CD8-positive, alpha-beta memory T cell (primary cell): Measurements from ENCODE around the gene FAM149A. TPM values are rescaled to one million over a fixed set of nuclear protein-coding genes. Genes with fewer than 3 reads are reported as not detected.

Experiments used
- CTCF ChIA-PET: fragments of 350-600 bp; sonication (Branson Sonifier 250); formaldehyde crosslinking; loops from one replicate; lab custom pipeline; 2021; ENCODE audit warnings: antibody characterized with exemption; lab: Charles Lee
- POLR2A ChIA-PET: fragments of 350-600 bp; sonication (Branson Sonifier 250); formaldehyde crosslinking; loops from one replicate; lab custom pipeline; 2021; ENCODE audit warnings: antibody characterized with exemption; lab: Charles Lee
- DNase-seq, 5 donors: peaks; one replicate each; pipeline versions ENCODE4 v3.0.0 to v3.0.0-alpha.2; 2020 to 2022; ENCODE audit warnings: mixed read lengths in 1 of 5
- H3K27ac ChIP-seq: one replicate; pipeline ENCODE4 v1.7.0; 2013; ENCODE audit warnings: low read depth, mild to moderate bottlenecking, low read length, moderate library complexity
- H3K27me3 ChIP-seq: 2 replicates; pipeline ENCODE4 v1.7.0; 2013; ENCODE audit warnings: low read length, mild to moderate bottlenecking; ENCODE audit not compliant: insufficient read depth, poor library complexity, severe bottlenecking
- H3K36me3 ChIP-seq: 2 replicates; pipeline ENCODE4 v1.7.0; 2013; ENCODE audit warnings: mild to moderate bottlenecking, low read length, moderate library complexity; ENCODE audit not compliant: insufficient read depth
- H3K4me1 ChIP-seq: 2 replicates; pipeline ENCODE4 v1.7.0; 2013; ENCODE audit warnings: mild to moderate bottlenecking, low read length, moderate library complexity; ENCODE audit not compliant: insufficient read depth
- H3K4me3 ChIP-seq: 2 replicates; pipeline ENCODE4 v1.7.0; 2013; ENCODE audit warnings: mild to moderate bottlenecking, low read length
- H3K9me3 ChIP-seq: 2 replicates; pipeline ENCODE4 v1.7.0; 2013; ENCODE audit warnings: mild to moderate bottlenecking, low read length
- H3K27ac Mint-ChIP-seq, 8 donors: one replicate each; pipeline ENCODE4 v1.8.0; 2020 to 2021; ENCODE audit warnings: mixed read lengths in 8 of 8, mild to moderate bottlenecking in 6 of 8, inconsistent platforms in 3 of 8, moderate library complexity in 3 of 8
- H3K27me3 Mint-ChIP-seq, 2 donors: one replicate each; pipeline ENCODE4 v1.8.0; 2020 to 2021; ENCODE audit warnings: mixed read lengths in 2 of 2, mild to moderate bottlenecking in 1 of 2, moderate library complexity in 1 of 2
- H3K36me3 Mint-ChIP-seq, 3 donors: one replicate each; pipeline ENCODE4 v1.8.0; 2020 to 2021; ENCODE audit warnings: mixed read lengths in 3 of 3, inconsistent platforms in 1 of 3, mild to moderate bottlenecking in 1 of 3
- H3K4me1 Mint-ChIP-seq, 3 donors: one replicate each; pipeline ENCODE4 v1.8.0; 2020 to 2021; ENCODE audit warnings: mixed read lengths in 3 of 3, inconsistent platforms in 1 of 3, mild to moderate bottlenecking in 1 of 3
- H3K4me3 Mint-ChIP-seq, 7 donors: one replicate each; pipeline ENCODE4 v1.8.0; 2020 to 2021; ENCODE audit warnings: mixed read lengths in 7 of 7, mild to moderate bottlenecking in 6 of 7, moderate library complexity in 4 of 7, inconsistent platforms in 2 of 7
- H3K9me3 Mint-ChIP-seq, 5 donors: one replicate each; pipeline ENCODE4 v1.8.0; 2020 to 2022; ENCODE audit warnings: mixed read lengths in 5 of 5, mild to moderate bottlenecking in 3 of 5, moderate library complexity in 2 of 5, inconsistent platforms in 1 of 5
- polyA plus RNA-seq: library from polyadenylated mRNA; unstranded; fragments of 300-500 nt; fragmentation: Illumina TruSeq; gene quantifications from one replicate; pipeline ENCODE4 v1.2.3, GENCODE V29; 2021
- total RNA-seq, 2 experiments: library from RNA; stranded (reverse); gene quantifications; one replicate each; pipeline ENCODE4 v1.2.3, GENCODE V29; 2021

The FAM149A gene
- total and polyA plus RNA-seq, 3 experiments from 2014 or later = 0.31 to 0.80 (median 0.46) TPM

DNA sequence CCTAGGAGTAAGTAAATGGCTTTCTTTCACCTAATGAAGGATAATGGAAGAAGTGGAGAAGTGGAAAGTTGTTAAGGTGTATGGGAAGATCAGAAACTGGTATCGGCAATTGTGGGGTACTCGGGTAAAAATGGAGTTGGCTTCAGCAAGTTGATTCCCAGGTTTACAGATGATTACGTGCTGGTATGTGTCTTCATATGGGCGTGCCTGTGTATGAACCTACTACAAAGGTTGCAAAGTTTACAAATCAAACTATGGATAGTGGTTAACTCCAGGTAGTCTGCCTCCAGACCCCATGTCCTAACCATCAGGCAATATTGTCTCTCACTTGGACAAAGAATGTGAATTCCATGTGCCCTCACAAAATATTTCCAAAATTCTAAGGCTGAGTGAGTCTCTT is 34.8 kb upstream of the FAM149A start:
- DNase-seq = no peak
- peak overlapping the region in 7 of 8 donors; percentile 36 to 87 (median 54) for H3K27ac Mint-ChIP-seq
- Histone ChIP-seq H3K4me3 (peak overlapping the region; percentile 67), H3K27ac (no peak overlapping the region), H3K9me3 (no peaks in the 10 kb centered on the region), H3K4me1 (peaks cover 16% of the 10 kb centered on the region), H3K27me3 (no peaks in the 10 kb centered on the region), H3K36me3 (no peaks in the 10 kb centered on the region)
- no peaks in the 10 kb centered on the region for H3K36me3 Mint-ChIP-seq
- peak overlapping the region; percentile 81 to 90 (median 83) for H3K4me3 Mint-ChIP-seq
- H3K27me3 Mint-ChIP-seq = peaks cover 2 to 14% of the 10 kb centered on the region in 2 donors
- POLR2A ChIA-PET = no interaction called here
- H3K9me3 Mint-ChIP-seq = no peaks in the 10 kb centered on the region
- CTCF ChIA-PET = interaction anchor here (2.4 to 3.2 kb wide), 2 partner anchors 68 to 518 kb away, joined by 9 to 13 read pairs; no protein-coding TSS in a partner anchor
- H3K4me1 Mint-ChIP-seq = peaks cover 28 to 36% (median 28%) of the 10 kb centered on the region in 3 donors

DNA sequence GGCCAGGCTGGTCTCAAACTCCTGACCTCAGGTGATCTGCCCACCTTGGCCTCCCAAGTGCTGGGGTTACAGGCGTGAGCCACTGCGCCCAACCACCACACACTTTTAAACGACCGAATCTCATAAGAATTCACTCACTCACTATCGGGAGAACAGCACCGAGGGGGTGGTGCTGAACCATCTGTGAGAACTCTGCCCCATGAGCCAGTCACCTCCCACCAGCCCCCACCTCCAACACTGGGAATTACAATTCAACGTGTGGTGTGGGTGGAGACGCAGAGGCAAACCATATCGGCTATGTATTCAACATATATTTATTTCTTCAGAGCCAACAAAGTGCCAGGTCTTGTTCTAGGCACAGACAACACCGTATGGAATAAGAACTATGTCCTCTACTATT is 32.0 kb upstream of the FAM149A start:
- H3K27ac Mint-ChIP-seq = no peak overlapping the region
- H3K27me3 ChIP-seq = no peaks in the 10 kb centered on the region

DNA sequence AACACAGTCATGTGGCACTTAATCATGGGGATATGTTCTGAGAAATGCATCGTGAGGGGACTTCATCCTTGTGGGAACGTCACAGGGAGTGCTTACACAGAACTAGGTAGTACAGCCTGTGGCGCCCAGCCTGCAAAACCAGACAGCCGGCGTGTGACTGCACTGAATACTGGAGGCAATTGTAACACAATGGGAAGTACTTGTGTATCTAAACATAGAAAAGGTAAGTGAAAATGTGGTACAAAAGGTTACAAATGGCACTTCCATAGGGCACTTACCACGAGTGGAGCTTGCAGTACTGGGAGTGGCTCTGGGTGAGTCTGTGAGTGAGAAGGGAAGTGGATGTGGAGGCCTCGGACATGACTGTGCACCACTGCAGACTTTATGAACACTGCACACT is 30.3 kb upstream of the FAM149A start:
- no peak overlapping the region for H3K27ac ChIP-seq
- H3K36me3 ChIP-seq = no peaks in the 10 kb centered on the region
- DNase-seq = no peak
- ChIA-PET POLR2A (no interaction called here), CTCF (no interaction called here)
- Mint-ChIP-seq H3K27ac (no peak overlapping the region), H3K9me3 (no peaks in the 10 kb centered on the region), H3K4me3 (no peak overlapping the region), H3K4me1 (peaks cover 10 to 23% (median 15%) of the 10 kb centered on the region in 3 donors), H3K36me3 (peaks cover 0 to 11% (median 5%) of the 10 kb centered on the region in 3 donors), H3K27me3 (peaks cover 0 to 2% of the 10 kb centered on the region in 2 donors)
- no peaks in the 10 kb centered on the region for H3K27me3 ChIP-seq
- no peaks in the 10 kb centered on the region for H3K9me3 ChIP-seq
- peaks cover 7% of the 10 kb centered on the region for H3K4me1 ChIP-seq
- no peak overlapping the region for H3K4me3 ChIP-seq

More for the DNA sequence above, 32.0 kb upstream of the FAM149A start:
- Histone ChIP-seq H3K4me3 (no peak overlapping the region), H3K9me3 (no peaks in the 10 kb centered on the region), H3K36me3 (no peaks in the 10 kb centered on the region), H3K27ac (no peak overlapping the region), H3K4me1 (peaks cover 16% of the 10 kb centered on the region)
- H3K4me3 Mint-ChIP-seq = no peak overlapping the region
- H3K27me3 Mint-ChIP-seq = peaks cover 0 to 2% of the 10 kb centered on the region in 2 donors
- no peaks in the 10 kb centered on the region for H3K9me3 Mint-ChIP-seq
- CTCF ChIA-PET = no interaction called here
- H3K4me1 Mint-ChIP-seq = peaks cover 24 to 36% (median 27%) of the 10 kb centered on the region in 3 donors
- peaks cover 0 to 6% (median 0%) of the 10 kb centered on the region in 3 donors for H3K36me3 Mint-ChIP-seq
- POLR2A ChIA-PET = no interaction called here
- DNase-seq = no peak

- H3K27ac Mint-ChIP-seq = peak overlapping the region in 1 of 8 donors; percentile 1
- no peak overlapping the region for H3K4me3 Mint-ChIP-seq
- Histone ChIP-seq H3K27me3 (no peaks in the 10 kb centered on the region), H3K36me3 (no peaks in the 10 kb centered on the region), H3K4me3 (no peak overlapping the region), H3K27ac (no peak overlapping the region), H3K9me3 (no peaks in the 10 kb centered on the region), H3K4me1 (no peaks in the 10 kb centered on the region)
- H3K4me1 Mint-ChIP-seq = peaks cover 0 to 4% (median 1%) of the 10 kb centered on the region in 3 donors
- peaks cover 10 to 38% (median 31%) of the 10 kb centered on the region in 3 donors for H3K36me3 Mint-ChIP-seq
- no peaks in the 10 kb centered on the region for H3K9me3 Mint-ChIP-seq
- no peak for DNase-seq
- POLR2A ChIA-PET = no interaction called here
- peaks cover 0 to 3% of the 10 kb centered on the region in 2 donors for H3K27me3 Mint-ChIP-seq
- CTCF ChIA-PET = no interaction called here
Observed at GRCh38 chr4:186078981-186079638, 25.4 kb upstream of the FAM149A start.

DNA sequence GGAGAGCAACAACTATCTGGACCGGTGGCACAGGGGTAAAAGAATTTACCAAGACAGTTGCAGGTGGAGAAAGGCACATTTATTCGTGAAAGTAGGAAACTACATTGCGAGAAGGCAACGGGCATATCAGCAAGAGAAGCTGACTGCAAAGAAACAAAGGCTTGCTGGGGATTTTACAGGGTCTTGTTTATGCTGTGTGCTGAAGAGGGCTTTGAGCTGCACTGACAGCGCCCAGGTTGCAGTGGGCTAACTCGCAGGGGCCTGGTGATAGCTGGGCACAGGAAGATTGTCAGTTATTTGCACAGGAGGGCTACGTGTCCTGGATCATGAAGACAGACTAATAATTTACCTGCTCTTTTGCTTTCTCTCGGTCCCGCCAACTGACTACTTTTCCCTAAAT is 24.8 kb upstream of the FAM149A start:
- peaks cover 0 to 4% (median 1%) of the 10 kb centered on the region in 3 donors for H3K4me1 Mint-ChIP-seq
- H3K9me3 ChIP-seq = no peaks in the 10 kb centered on the region
- DNase-seq = no peak
- H3K4me1 ChIP-seq = no peaks in the 10 kb centered on the region
- peaks cover 0 to 3% of the 10 kb centered on the region in 2 donors for H3K27me3 Mint-ChIP-seq
- ChIA-PET CTCF (no interaction called here), POLR2A (no interaction called here)
- H3K4me3 ChIP-seq = no peak overlapping the region
- no peaks in the 10 kb centered on the region for H3K36me3 ChIP-seq
- H3K27ac Mint-ChIP-seq = peak overlapping the region in 1 of 8 donors; percentile 1
- no peak overlapping the region for H3K27ac ChIP-seq
- H3K9me3 Mint-ChIP-seq = no peaks in the 10 kb centered on the region
- H3K4me3 Mint-ChIP-seq = no peak overlapping the region
- H3K27me3 ChIP-seq = no peaks in the 10 kb centered on the region
- H3K36me3 Mint-ChIP-seq = peaks cover 10 to 38% (median 31%) of the 10 kb centered on the region in 3 donors

GRCh38 chr4:186081202-186081807 is 23.2 kb upstream of the FAM149A start:
- Histone ChIP-seq H3K36me3 (no peaks in the 10 kb centered on the region), H3K27me3 (no peaks in the 10 kb centered on the region), H3K4me3 (no peak overlapping the region), H3K9me3 (no peaks in the 10 kb centered on the region), H3K27ac (no peak overlapping the region), H3K4me1 (no peaks in the 10 kb centered on the region)
- H3K4me1 Mint-ChIP-seq = peaks cover 0 to 4% (median 1%) of the 10 kb centered on the region in 3 donors
- no peak for DNase-seq
- H3K36me3 Mint-ChIP-seq = peaks cover 10 to 38% (median 31%) of the 10 kb centered on the region in 3 donors
- H3K4me3 Mint-ChIP-seq = no peak overlapping the region
- ChIA-PET CTCF (interaction anchor here (1.0 kb wide), 1 partner anchor 12 kb away, joined by 3 read pairs; the partner anchor contains the start of gene TLR3), POLR2A (no interaction called here)
- peak overlapping the region in 1 of 8 donors; percentile 13 for H3K27ac Mint-ChIP-seq
- H3K9me3 Mint-ChIP-seq = no peaks in the 10 kb centered on the region
- peaks cover 0 to 3% of the 10 kb centered on the region in 2 donors for H3K27me3 Mint-ChIP-seq

GRCh38 chr4:186082221-186082620 is 22.3 kb upstream of the FAM149A start:
- Histone ChIP-seq H3K36me3 (no peaks in the 10 kb centered on the region), H3K27me3 (no peaks in the 10 kb centered on the region), H3K9me3 (no peaks in the 10 kb centered on the region), H3K4me1 (no peaks in the 10 kb centered on the region), H3K4me3 (no peak overlapping the region), H3K27ac (no peak overlapping the region)
- no peak overlapping the region for H3K4me3 Mint-ChIP-seq
- H3K9me3 Mint-ChIP-seq = no peaks in the 10 kb centered on the region
- H3K27ac Mint-ChIP-seq = no peak overlapping the region
- peaks cover 0 to 3% of the 10 kb centered on the region in 2 donors for H3K27me3 Mint-ChIP-seq
- no peak for DNase-seq
- ChIA-PET CTCF (no interaction called here), POLR2A (no interaction called here)
- H3K36me3 Mint-ChIP-seq = peaks cover 10 to 34% (median 31%) of the 10 kb centered on the region in 3 donors
- no peaks in the 10 kb centered on the region for H3K4me1 Mint-ChIP-seq

DNA sequence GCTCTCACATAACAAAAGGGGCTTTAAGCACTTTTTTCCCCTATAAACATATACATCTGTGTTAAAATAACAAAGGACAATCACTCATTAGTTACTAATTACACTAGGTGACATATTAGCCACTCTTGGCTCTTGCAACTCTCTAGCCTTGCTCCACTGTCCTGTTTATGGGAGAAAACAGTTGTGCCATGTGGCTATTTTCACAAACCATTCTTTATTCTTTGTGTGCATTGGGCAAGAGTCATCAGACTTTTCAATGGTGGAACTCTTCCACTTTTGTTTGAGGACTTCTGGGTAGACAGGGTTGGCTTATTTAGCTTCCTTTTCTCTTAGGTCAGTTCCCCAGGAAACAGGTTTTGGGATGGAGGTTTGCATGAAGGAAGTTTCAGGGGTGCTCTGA is 16.0 kb upstream of the FAM149A start:
- H3K27me3 Mint-ChIP-seq = no peaks in the 10 kb centered on the region
- peaks cover 2 to 18% (median 4%) of the 10 kb centered on the region in 3 donors for H3K36me3 Mint-ChIP-seq
- H3K27ac ChIP-seq = no peak overlapping the region
- CTCF ChIA-PET = no interaction called here
- H3K4me1 ChIP-seq = no peaks in the 10 kb centered on the region
- no peaks in the 10 kb centered on the region for H3K4me1 Mint-ChIP-seq
- H3K9me3 Mint-ChIP-seq = peaks cover 0 to 6% (median 4%) of the 10 kb centered on the region in 5 donors
- no peak overlapping the region for H3K4me3 ChIP-seq
- H3K36me3 ChIP-seq = no peaks in the 10 kb centered on the region
- POLR2A ChIA-PET = no interaction called here
- H3K9me3 ChIP-seq = no peaks in the 10 kb centered on the region
- no peak overlapping the region for H3K27ac Mint-ChIP-seq
- no peak overlapping the region for H3K4me3 Mint-ChIP-seq
- H3K27me3 ChIP-seq = no peaks in the 10 kb centered on the region
- DNase-seq = no peak
